Measurements from ENCODE around the gene BRSK1.

The BRSK1 gene

DNA sequence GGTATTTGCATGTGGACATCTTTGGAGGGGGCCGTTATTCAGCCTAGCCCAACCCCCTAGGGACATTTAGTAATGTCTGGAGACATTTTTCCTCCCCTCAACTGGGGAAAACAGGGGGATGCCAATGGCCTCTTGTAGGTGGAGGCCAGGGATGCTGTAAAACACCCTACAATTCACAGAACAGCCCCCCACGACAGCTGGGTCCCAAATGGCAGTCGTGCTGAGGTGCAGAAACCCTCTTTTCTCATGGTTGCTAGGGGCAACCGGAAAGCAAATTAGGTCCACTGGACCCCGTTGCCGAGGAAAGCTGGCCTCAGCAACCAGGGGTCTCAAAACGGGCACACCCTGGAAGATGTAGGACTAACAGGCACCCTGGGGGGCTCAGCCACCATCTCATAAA lies 26.7 kb downstream of the BRSK1 start:
- CTCF ChIA-PET: interaction anchor here (1.3 to 1.9 kb wide), 2 partner anchors 9 to 11 kb away, joined by 3 to 7 read pairs; no protein-coding TSS in a partner anchor
- no peak for DNase-seq
- H3K4me3 ChIP-seq (ENCODE audit: control insufficient read depth in 1 of 7, extremely low read depth in 1 of 7, insufficient read depth in 4 of 7, low read depth in 2 of 7, low read length in 6 of 7): no peak overlapping the region
- POLR2A ChIA-PET: no interaction called here
- no peaks in the 10 kb centered on the region for H3K9me3 ChIP-seq (ENCODE audit: control extremely low read depth in 1 of 5, control insufficient read depth in 4 of 5, insufficient read depth in 2 of 5, low read depth in 1 of 5, low read length in 4 of 5)
- 98% methylated on average over 6 of the region's 7 CpGs for WGBS (ENCODE audit: insufficient coverage)
- no peaks in the 10 kb centered on the region for H3K27me3 ChIP-seq (replicated peaks in 2 of 5; ENCODE audit: control insufficient read depth in 4 of 5, insufficient read depth in 5 of 5, low read length in 4 of 5)
- H3K27ac ChIP-seq (ENCODE audit: insufficient read depth in 1 of 2, low read depth in 1 of 2, low read length in 2 of 2, poor library complexity in 1 of 2, severe bottlenecking in 2 of 2): no peak overlapping the region
- H3K4me1 ChIP-seq (ENCODE audit: control extremely low read depth in 1 of 4, control insufficient read depth in 4 of 4, insufficient read depth in 4 of 4, low read length in 3 of 4): peaks cover 0 to 3% (median 0%) of the 10 kb centered on the region in 4 experiments
- H3K36me3 ChIP-seq (ENCODE audit: control insufficient read depth in 4 of 4, insufficient read depth in 4 of 4, low read length in 3 of 4): peaks cover 0 to 30% (median 8%) of the 10 kb centered on the region in 4 experiments

DNA sequence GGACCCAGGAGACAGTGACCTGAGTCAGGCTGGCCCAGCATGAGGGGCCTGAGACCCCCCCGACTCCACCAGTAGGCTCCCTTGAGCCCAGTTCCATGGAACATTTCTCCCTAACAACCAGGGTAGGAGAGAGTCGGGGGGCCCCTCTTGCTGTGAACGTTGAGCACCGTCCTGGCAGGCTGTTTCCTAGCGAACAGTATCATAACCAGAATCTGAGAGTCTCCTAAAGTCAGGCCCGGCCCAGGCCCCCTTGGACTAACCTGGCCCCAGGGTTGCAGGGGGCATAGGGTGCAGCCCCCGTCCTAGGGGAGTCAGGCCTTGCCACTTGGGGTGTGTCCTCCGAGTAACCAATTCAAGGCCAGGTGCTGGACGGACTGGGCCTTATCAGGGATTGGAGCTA lies 27.6 kb downstream of the BRSK1 start:
- H3K27ac ChIP-seq (ENCODE audit: insufficient read depth in 1 of 2, low read depth in 1 of 2, low read length in 2 of 2, poor library complexity in 1 of 2, severe bottlenecking in 2 of 2): no peak overlapping the region
- peaks cover 0 to 32% (median 9%) of the 10 kb centered on the region in 4 experiments for H3K36me3 ChIP-seq (ENCODE audit: control insufficient read depth in 4 of 4, insufficient read depth in 4 of 4, low read length in 3 of 4)
- ChIA-PET CTCF (interaction anchor here (0.6 to 1.9 kb wide), 2 partner anchors 10 to 27 kb away, joined by 3 to 7 read pairs; no protein-coding TSS in a partner anchor), POLR2A (no interaction called here)
- H3K9me3 ChIP-seq (ENCODE audit: control extremely low read depth in 1 of 5, control insufficient read depth in 4 of 5, insufficient read depth in 2 of 5, low read depth in 1 of 5, low read length in 4 of 5): peaks cover 0 to 2% (median 0%) of the 10 kb centered on the region in 5 experiments
- no peak overlapping the region for H3K4me3 ChIP-seq (ENCODE audit: control insufficient read depth in 1 of 7, extremely low read depth in 1 of 7, insufficient read depth in 4 of 7, low read depth in 2 of 7, low read length in 6 of 7)
- no peaks in the 10 kb centered on the region for H3K27me3 ChIP-seq (replicated peaks in 2 of 5; ENCODE audit: control insufficient read depth in 4 of 5, insufficient read depth in 5 of 5, low read length in 4 of 5)
- no peak for DNase-seq
- 96% methylated on average over 9 of the region's 9 CpGs for WGBS (ENCODE audit: insufficient coverage)
- H3K4me1 ChIP-seq (ENCODE audit: control extremely low read depth in 1 of 4, control insufficient read depth in 4 of 4, insufficient read depth in 4 of 4, low read length in 3 of 4): no peaks in the 10 kb centered on the region

GRCh38 chr19:55311797-55312196 lies 28.0 kb downstream of the BRSK1 start:
- Histone ChIP-seq H3K4me3 (ENCODE audit: control insufficient read depth in 1 of 7, extremely low read depth in 1 of 7, insufficient read depth in 4 of 7, low read depth in 2 of 7, low read length in 6 of 7) (no peak overlapping the region), H3K4me1 (ENCODE audit: control extremely low read depth in 1 of 4, control insufficient read depth in 4 of 4, insufficient read depth in 4 of 4, low read length in 3 of 4) (no peaks in the 10 kb centered on the region), H3K36me3 (ENCODE audit: control insufficient read depth in 4 of 4, insufficient read depth in 4 of 4, low read length in 3 of 4) (peaks cover 0 to 32% (median 10%) of the 10 kb centered on the region in 4 experiments), H3K9me3 (ENCODE audit: control extremely low read depth in 1 of 5, control insufficient read depth in 4 of 5, insufficient read depth in 2 of 5, low read depth in 1 of 5, low read length in 4 of 5) (peaks cover 0 to 2% (median 0%) of the 10 kb centered on the region in 5 experiments), H3K27me3 (replicated peaks in 2 of 5; ENCODE audit: control insufficient read depth in 4 of 5, insufficient read depth in 5 of 5, low read length in 4 of 5) (no peaks in the 10 kb centered on the region), H3K27ac (ENCODE audit: insufficient read depth in 1 of 2, low read depth in 1 of 2, low read length in 2 of 2, poor library complexity in 1 of 2, severe bottlenecking in 2 of 2) (no peak overlapping the region)
- no peak for DNase-seq
- ChIA-PET POLR2A (no interaction called here), CTCF (interaction anchor here (0.6 to 1.9 kb wide), 2 partner anchors 10 to 27 kb away, joined by 3 to 7 read pairs; no protein-coding TSS in a partner anchor)
- 88% methylated on average over 10 of the region's 18 CpGs for WGBS (ENCODE audit: insufficient coverage)

DNA sequence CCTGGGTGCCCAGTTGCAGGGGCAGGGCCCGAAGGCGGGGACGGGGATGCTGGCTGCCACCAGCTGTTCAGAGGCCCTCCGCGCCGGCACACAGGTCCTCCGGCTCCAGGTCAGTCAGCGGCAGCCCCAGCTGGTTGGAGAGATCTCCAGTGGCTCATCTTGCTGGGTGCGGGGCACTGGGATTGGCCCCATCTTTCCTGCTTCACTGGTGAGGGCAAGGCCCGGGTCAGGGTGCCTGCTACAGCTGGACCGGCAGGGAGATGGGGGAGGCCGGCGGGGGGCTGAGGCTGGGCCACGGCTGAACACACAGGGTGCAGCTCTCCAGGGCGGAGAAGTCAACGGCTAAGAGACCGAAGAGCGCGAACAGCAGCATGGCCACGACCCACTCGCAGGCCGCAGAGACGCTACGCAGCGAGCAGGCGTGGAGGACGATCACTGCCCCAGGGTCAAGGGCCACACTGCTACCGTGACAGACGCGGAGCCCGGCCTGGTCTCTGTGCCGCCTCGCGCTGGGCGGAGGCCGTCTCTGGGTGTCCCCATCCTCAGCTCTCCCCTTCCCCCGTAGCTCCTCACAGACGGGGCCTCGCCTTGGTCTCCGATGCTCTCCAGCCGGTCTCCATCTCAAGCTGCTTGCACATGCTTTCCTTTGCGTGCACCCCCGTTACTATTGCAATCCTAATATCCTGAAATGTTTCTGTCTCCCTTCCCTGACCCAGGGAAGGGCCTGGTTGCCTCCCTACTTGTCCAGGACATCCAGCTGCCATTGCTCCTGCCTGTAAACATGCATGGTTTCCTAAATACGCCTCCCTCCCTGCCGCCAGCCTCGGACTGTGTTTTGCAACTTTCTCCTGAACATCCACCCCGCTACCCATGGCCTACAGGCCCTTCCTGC lies 29.1 kb downstream of the BRSK1 start:
- no peaks in the 10 kb centered on the region for H3K4me1 ChIP-seq (ENCODE audit: control extremely low read depth in 1 of 4, control insufficient read depth in 4 of 4, insufficient read depth in 4 of 4, low read length in 3 of 4)
- no peak overlapping the region for H3K27ac ChIP-seq (ENCODE audit: insufficient read depth in 1 of 2, low read depth in 1 of 2, low read length in 2 of 2, poor library complexity in 1 of 2, severe bottlenecking in 2 of 2)
- no peak for DNase-seq
- ChIA-PET POLR2A (interaction anchor here (1.0 kb wide), 1 partner anchor 11 kb away, joined by 4 read pairs; no protein-coding TSS in a partner anchor), CTCF (interaction anchor here (1.0 to 1.2 kb wide), 2 partner anchors 11 to 105 kb away, joined by 3 read pairs; no protein-coding TSS in a partner anchor)
- peaks cover 0 to 2% (median 0%) of the 10 kb centered on the region in 5 experiments for H3K9me3 ChIP-seq (ENCODE audit: control extremely low read depth in 1 of 5, control insufficient read depth in 4 of 5, insufficient read depth in 2 of 5, low read depth in 1 of 5, low read length in 4 of 5)
- no peak overlapping the region for H3K4me3 ChIP-seq (ENCODE audit: control insufficient read depth in 1 of 7, extremely low read depth in 1 of 7, insufficient read depth in 4 of 7, low read depth in 2 of 7, low read length in 6 of 7)
- WGBS (ENCODE audit: insufficient coverage): 97% methylated on average over 46 of the region's 47 CpGs
- no peaks in the 10 kb centered on the region for H3K27me3 ChIP-seq (replicated peaks in 2 of 5; ENCODE audit: control insufficient read depth in 4 of 5, insufficient read depth in 5 of 5, low read length in 4 of 5)
- peaks cover 0 to 34% (median 10%) of the 10 kb centered on the region in 4 experiments for H3K36me3 ChIP-seq (ENCODE audit: control insufficient read depth in 4 of 4, insufficient read depth in 4 of 4, low read length in 3 of 4)

- no peaks in the 10 kb centered on the region for H3K4me1 ChIP-seq (ENCODE audit: control extremely low read depth in 1 of 4, control insufficient read depth in 4 of 4, insufficient read depth in 4 of 4, low read length in 3 of 4)
- H3K36me3 ChIP-seq (ENCODE audit: control insufficient read depth in 4 of 4, insufficient read depth in 4 of 4, low read length in 3 of 4): peaks cover 0 to 27% (median 8%) of the 10 kb centered on the region in 4 experiments
- H3K4me3 ChIP-seq (ENCODE audit: control insufficient read depth in 1 of 7, extremely low read depth in 1 of 7, insufficient read depth in 4 of 7, low read depth in 2 of 7, low read length in 6 of 7): no peak overlapping the region
- H3K27me3 ChIP-seq (replicated peaks in 2 of 5; ENCODE audit: control insufficient read depth in 4 of 5, insufficient read depth in 5 of 5, low read length in 4 of 5): no peaks in the 10 kb centered on the region
- WGBS (ENCODE audit: insufficient coverage): 97% methylated on average over 4 of the region's 8 CpGs
- no peak overlapping the region for H3K27ac ChIP-seq (ENCODE audit: insufficient read depth in 1 of 2, low read depth in 1 of 2, low read length in 2 of 2, poor library complexity in 1 of 2, severe bottlenecking in 2 of 2)
- CTCF ChIA-PET: interaction anchor here (0.9 kb wide), 1 partner anchor 34 kb away, joined by 4 read pairs; no protein-coding TSS in a partner anchor
- peaks cover 0 to 2% (median 0%) of the 10 kb centered on the region in 5 experiments for H3K9me3 ChIP-seq (ENCODE audit: control extremely low read depth in 1 of 5, control insufficient read depth in 4 of 5, insufficient read depth in 2 of 5, low read depth in 1 of 5, low read length in 4 of 5)
- POLR2A ChIA-PET: no interaction called here
- DNase-seq: no peak
Measured at GRCh38 chr19:55314396-55314795, 30.6 kb downstream of the BRSK1 start.

- Histone ChIP-seq H3K9me3 (ENCODE audit: control extremely low read depth in 1 of 5, control insufficient read depth in 4 of 5, insufficient read depth in 2 of 5, low read depth in 1 of 5, low read length in 4 of 5) (peaks cover 0 to 2% (median 0%) of the 10 kb centered on the region in 5 experiments), H3K36me3 (ENCODE audit: control insufficient read depth in 4 of 4, insufficient read depth in 4 of 4, low read length in 3 of 4) (peaks cover 0 to 21% (median 7%) of the 10 kb centered on the region in 4 experiments), H3K27me3 (replicated peaks in 2 of 5; ENCODE audit: control insufficient read depth in 4 of 5, insufficient read depth in 5 of 5, low read length in 4 of 5) (no peaks in the 10 kb centered on the region), H3K4me1 (ENCODE audit: control extremely low read depth in 1 of 4, control insufficient read depth in 4 of 4, insufficient read depth in 4 of 4, low read length in 3 of 4) (peaks cover 0 to 13% (median 7%) of the 10 kb centered on the region in 4 experiments), H3K27ac (ENCODE audit: insufficient read depth in 1 of 2, low read depth in 1 of 2, low read length in 2 of 2, poor library complexity in 1 of 2, severe bottlenecking in 2 of 2) (no peak overlapping the region), H3K4me3 (ENCODE audit: control insufficient read depth in 1 of 7, extremely low read depth in 1 of 7, insufficient read depth in 4 of 7, low read depth in 2 of 7, low read length in 6 of 7) (no peak overlapping the region)
- no peak for DNase-seq
- POLR2A ChIA-PET: no interaction called here
- CTCF ChIA-PET: no interaction called here
- 94% methylated on average over 12 of the region's 13 CpGs for WGBS (ENCODE audit: insufficient coverage)
Measured at GRCh38 chr19:55315956-55316525, 32.2 kb downstream of the BRSK1 start.
